NCI-H1105 (cell line): ENCODE results near the gene DLG2.

Experiments used
- DNase-seq: peaks from one replicate; lab custom pipeline; 2025; lab: John Stamatoyannopoulos, UW

The DLG2 gene

GRCh38 chr11:84471501-84471900 lies 1155.6 kb downstream of the DLG2 start:
- no peak for DNase-seq

- no peak for DNase-seq
Measured at GRCh38 chr11:84468235-84468634, 1158.9 kb downstream of the DLG2 start.

GRCh38 chr11:84465040-84465439 lies 1162.1 kb downstream of the DLG2 start:
- no peak for DNase-seq

GRCh38 chr11:84455691-84456090 lies 1171.5 kb downstream of the DLG2 start:
- no peak for DNase-seq

- DNase-seq, result no peak
Measured at GRCh38 chr11:84452211-84452610, 1174.9 kb downstream of the DLG2 start.

- DNase-seq, result no peak
Measured at GRCh38 chr11:84438565-84438964, 1188.6 kb downstream of the DLG2 start.

- no peak for DNase-seq
Measured at GRCh38 chr11:84437071-84437980, 1189.8 kb downstream of the DLG2 start.

GRCh38 chr11:84430661-84431060 lies 1196.5 kb downstream of the DLG2 start:
- no peak for DNase-seq

GRCh38 chr11:84425673-84426072 lies 1201.5 kb downstream of the DLG2 start:
- DNase-seq, result no peak

- no peak for DNase-seq
Measured at GRCh38 chr11:84420271-84420670, 1206.9 kb downstream of the DLG2 start.

- no peak for DNase-seq
Measured at GRCh38 chr11:84419616-84420015, 1207.5 kb downstream of the DLG2 start.

- no peak for DNase-seq
Measured at GRCh38 chr11:84414920-84415319, 1212.2 kb downstream of the DLG2 start.

- no peak for DNase-seq
Measured at GRCh38 chr11:84413549-84413948, 1213.6 kb downstream of the DLG2 start.

- no peak for DNase-seq
Measured at GRCh38 chr11:84412862-84413261, 1214.3 kb downstream of the DLG2 start.

GRCh38 chr11:84408946-84409411 lies 1218.2 kb downstream of the DLG2 start:
- DNase-seq, result no peak

- no peak for DNase-seq
Measured at GRCh38 chr11:84407091-84407490, 1220.1 kb downstream of the DLG2 start.

- no peak for DNase-seq
Measured at GRCh38 chr11:84398017-84398626, 1229.0 kb downstream of the DLG2 start.

GRCh38 chr11:84396521-84396920 lies 1230.6 kb downstream of the DLG2 start:
- DNase-seq, result no peak

GRCh38 chr11:84390441-84391078 lies 1236.6 kb downstream of the DLG2 start:
- no peak for DNase-seq

GRCh38 chr11:84389696-84390095 lies 1237.4 kb downstream of the DLG2 start:
- DNase-seq, result no peak

GRCh38 chr11:84384731-84385130 lies 1242.4 kb downstream of the DLG2 start:
- DNase-seq, result no peak

- no peak for DNase-seq
Measured at GRCh38 chr11:84383576-84383975, 1243.6 kb downstream of the DLG2 start.

GRCh38 chr11:84381666-84382065 lies 1245.5 kb downstream of the DLG2 start:
- DNase-seq, result no peak
